Fibroblast of skin of right quadriceps (primary cell): ENCODE data around the gene CTDSP2.
A peak's percentile ranks its signal among the peaks of the same experiment; 100 is the strongest.
"Not testable (repeated sequence)": the region's sequence is repeated elsewhere in the genome, so short reads cannot be mapped to it uniquely, and the experiment has no call there.

Experiments used
- DNase-seq: peaks from one replicate; pipeline ENCODE4 v3.0.0-alpha.2; 2013

Gene CTDSP2

DNA sequence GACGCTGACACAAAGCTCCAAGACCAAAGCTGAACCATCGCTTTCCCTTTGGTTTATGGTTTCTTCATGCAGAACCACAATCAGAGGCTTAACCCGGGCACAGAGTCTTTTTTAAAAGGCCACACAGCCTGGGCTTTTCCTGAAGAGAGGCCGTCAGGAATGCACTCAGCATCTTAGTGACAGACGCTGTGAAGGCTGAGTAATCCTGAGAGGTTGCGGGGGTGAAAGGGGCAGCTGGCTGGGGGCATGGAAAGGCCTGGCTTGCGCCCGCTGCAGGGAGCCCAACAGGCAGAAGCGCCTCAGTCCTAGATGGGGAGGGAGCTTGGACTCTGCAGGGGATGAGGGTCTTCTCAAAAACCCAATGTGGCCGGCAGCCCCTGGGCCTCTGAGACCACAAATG lies 13.6 kb downstream of the CTDSP2 start:
- DNase-seq: peak; percentile 25

- DNase-seq: no peak
Measured at GRCh38 chr12:57830393-57830792, 16.1 kb downstream of the CTDSP2 start.

GRCh38 chr12:57829025-57829777 lies 17.3 kb downstream of the CTDSP2 start:
- no peak for DNase-seq

GRCh38 chr12:57826966-57827365 lies 19.6 kb downstream of the CTDSP2 start:
- DNase-seq: no peak

DNA sequence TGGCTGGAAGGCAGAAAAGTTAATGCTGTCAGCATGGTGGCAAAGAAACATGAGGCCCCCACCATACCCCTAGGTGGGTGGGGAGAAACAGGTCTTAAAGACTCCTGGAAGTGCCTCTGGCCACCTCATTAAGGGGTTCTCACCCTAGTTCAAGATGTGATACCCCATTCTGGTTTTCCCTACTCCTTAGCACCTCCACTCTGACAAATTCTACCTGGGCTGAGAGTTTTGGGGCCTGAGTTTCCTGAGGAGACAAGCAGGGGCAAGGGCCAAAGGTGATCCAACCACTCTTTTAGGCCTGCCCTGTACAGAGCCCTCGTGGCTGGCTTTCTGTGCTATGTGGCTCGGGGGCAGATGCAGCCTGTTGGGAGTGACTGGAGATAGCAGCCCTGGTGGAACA lies 20.1 kb downstream of the CTDSP2 start:
- no peak for DNase-seq

DNA sequence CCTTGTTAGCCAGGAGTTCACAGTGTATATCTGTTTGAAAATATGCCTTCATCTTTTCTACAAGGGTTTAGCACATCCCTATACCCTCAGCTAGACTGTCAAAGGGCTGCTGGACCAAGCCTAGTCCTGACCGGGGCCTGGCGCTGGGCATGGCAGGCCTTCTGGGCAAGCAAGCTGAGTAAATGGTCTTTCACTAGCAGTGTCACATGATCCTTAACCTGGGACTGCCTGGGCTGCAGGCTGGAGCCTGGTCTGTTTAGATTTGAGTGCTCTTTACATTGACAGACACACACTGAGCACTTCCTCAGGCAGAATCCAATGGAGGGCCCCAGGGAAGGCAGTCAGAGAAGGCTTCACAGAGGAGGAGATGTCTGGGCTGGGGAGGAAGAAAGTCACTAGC lies 21.1 kb downstream of the CTDSP2 start:
- DNase-seq: no peak

- DNase-seq: no peak
Measured at GRCh38 chr12:57823908-57824640, 22.5 kb downstream of the CTDSP2 start.

DNA sequence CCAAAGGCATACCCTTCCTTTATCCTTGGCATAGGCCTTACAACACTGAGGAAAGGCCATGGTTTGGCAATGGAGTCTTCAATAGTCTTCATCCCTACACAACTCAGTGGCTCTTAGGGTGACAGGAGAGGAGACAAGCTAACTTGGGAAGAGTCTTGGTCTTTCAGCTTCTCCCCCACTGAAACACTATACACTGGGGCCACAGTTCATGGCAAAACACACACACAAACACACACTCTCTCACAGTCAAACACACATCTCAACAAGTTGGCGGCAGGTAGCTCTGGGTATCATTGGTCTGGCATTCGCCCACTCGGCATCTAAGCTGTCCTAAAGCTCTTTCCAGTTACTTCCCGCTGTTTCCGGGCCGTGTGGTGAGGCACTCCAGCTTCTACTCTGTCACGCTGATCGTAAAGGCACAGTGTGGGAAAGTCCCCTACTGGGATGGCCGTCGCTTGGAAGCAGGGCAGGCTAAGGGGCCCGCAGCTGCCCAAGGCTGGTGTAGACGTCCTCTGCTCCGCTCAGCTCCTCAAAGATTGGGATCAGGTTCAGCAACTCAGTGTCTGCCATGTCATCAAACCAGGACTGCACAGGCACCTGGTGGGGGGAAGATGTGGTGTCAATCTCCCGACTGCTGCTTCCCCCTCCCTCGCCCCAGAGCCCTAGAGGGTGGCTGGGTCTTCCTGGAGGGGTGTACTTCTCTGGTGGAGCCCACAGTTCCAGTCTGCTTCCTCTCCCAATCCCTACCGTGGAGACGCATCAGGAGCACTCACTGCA lies 23.2 kb downstream of the CTDSP2 start:
- DNase-seq: no peak

DNA sequence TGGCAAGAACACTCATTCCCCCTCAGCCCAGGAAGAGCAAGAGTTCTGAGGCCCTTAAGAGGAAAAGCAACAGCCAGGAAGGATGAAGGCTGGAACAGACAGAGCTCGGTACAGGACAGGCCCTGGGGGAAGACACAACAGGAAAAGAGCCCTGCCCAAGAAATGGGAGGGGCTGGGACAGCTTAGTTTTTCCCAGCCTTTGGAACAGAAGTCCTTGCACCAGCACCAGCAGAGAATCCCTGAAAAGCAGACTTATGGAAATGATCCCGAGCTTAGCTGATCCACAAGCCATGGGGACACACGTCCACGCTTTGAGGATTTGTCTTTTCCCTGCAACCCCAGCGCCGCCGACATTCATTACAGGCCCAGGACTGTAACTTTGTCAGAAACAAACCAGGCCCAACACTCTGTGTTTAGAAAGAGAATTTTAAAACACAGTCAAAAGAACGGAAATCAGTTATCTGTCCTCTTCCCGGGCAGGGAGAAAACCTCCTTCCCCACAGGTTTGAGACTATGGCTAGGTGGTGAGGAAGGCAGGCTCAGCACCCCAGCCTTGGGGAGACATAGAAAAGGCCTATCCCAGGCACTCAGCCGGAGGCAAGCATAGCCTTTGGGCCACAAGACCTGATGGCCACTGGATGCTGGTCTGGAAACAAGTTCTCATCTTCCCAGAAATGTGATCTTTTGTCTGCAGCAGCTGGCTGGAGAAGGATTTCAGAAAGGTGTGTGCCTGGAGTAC lies 24.0 kb downstream of the CTDSP2 start:
- no peak for DNase-seq

- no peak for DNase-seq
Measured at GRCh38 chr12:57821474-57822214, 24.9 kb downstream of the CTDSP2 start.

- DNase-seq: not testable (repeated sequence)
Measured at GRCh38 chr12:57821015-57821414, 25.5 kb downstream of the CTDSP2 start.

DNA sequence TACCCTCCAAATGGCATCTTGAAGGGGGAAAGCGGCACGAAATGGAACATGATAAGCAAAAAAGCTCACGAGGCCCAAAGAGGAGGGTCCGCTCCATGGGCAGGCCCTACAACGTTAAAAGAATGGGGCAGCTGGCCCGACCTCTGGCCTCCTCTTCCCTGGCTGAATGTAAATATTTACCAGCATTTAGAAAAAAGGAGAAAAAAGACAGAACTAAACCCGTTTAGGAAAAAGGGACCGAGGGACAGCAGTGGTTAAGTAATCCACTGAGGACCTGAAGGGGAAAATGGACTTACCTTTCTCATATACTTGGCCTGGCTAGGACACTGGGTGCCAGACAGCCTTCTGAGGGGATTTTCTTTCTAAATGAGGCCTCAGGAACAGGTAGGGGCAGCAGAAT lies 26.4 kb downstream of the CTDSP2 start:
- DNase-seq: not testable (repeated sequence)

DNA sequence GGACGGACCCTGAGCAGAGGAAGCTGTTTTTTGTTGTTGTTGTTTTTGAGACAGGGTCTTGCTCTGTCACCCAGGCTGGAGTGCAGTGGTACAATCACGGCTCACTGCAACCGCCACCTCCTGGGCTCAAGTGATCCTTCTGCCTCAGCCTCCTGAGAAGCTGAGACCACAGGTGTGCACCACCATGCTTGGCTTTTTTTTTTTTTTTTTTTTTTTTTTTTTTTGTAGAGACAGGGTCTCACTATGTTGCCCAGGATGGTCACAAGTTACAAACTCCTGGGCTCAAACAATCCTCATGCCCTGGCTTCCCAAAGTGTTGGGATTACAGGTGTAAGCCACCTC lies 28.6 kb downstream of the CTDSP2 start:
- not testable (repeated sequence) for DNase-seq

DNA sequence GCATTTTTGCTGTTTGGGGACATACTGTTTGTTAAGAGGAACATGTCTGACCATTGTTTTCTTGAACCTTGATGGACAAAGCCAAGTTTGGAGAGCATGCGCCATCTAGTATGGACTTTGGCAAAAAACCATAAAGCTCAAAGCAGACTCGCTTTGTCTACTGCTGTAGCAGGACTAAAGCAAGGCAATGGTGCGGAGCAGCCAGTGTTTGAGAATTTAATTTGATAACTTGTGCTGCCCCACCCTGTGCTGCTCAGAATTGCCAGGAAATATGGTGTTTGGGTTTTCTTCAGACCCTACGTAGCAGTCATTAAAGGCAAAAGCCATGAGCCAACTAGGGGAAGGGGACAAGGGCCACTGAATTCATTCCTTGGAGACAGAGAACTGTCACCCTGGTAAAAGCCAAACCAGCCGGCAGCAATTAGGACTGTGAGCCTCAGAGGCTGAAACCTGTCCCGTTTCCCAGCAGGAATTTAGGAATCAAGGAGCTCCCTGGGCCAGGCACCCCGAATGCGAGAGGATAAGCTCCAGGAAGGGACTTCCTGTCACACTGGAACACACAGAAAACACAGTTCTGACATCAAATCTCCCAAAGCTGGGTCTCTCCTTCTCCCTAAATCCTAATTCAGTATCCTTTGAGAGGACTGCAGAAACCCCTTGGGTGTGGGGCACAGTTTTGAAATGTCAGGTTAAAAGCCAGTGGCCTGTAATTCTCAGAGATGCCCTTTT lies 29.1 kb downstream of the CTDSP2 start:
- no peak for DNase-seq

GRCh38 chr12:57816855-57817151 lies 29.7 kb downstream of the CTDSP2 start:
- DNase-seq: no peak

- DNase-seq: no peak
Measured at GRCh38 chr12:57816001-57816854, 30.3 kb downstream of the CTDSP2 start.

GRCh38 chr12:57815177-57816000 lies 31.1 kb downstream of the CTDSP2 start:
- DNase-seq: no peak

GRCh38 chr12:57813971-57814772 lies 32.4 kb downstream of the CTDSP2 start:
- no peak for DNase-seq
